HuH-7 (cell line): ENCODE data around the gene TSPY10.
"Not testable (repeated sequence)": the region's sequence is repeated elsewhere in the genome, so short reads cannot be mapped to it uniquely, and the experiment has no call there.

Experiments
- DNase-seq: peaks from one replicate; pipeline ENCODE4 v3.0.0; 2011; ENCODE audit warnings: low spot score

The TSPY10 gene

DNA sequence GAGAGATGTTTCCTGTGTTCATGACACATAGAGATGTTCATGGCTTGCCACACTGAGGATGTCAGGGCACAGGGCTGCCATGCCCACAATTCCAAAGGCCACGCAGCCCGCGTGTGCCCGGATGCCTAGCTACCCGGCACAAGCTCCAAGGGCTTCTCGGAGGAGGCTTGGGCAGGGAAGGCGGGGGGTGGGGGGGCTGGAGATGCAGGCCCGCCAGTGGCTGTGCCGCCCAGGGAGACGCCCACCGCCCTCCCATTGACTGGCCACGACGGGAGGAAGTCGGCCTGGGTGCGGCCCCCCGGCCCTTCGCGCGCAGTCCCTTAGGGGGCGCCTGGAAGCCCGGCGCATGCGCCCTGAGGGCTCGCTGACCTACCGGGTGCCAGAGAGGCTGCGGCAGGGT, at the start of gene TSPY10:
Gene TSPY10, plus strand, starts transcription at position 301 of the 400 bp plus-strand sequence. Its CDS starts 46 bp downstream, at position 347.
- DNase-seq: not testable (repeated sequence)

DNA sequence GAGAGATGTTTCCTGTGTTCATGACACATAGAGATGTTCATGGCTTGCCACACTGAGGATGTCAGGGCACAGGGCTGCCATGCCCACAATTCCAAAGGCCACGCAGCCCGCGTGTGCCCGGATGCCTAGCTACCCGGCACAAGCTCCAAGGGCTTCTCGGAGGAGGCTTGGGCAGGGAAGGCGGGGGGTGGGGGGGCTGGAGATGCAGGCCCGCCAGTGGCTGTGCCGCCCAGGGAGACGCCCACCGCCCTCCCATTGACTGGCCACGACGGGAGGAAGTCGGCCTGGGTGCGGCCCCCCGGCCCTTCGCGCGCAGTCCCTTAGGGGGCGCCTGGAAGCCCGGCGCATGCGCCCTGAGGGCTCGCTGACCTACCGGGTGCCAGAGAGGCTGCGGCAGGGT, 40.7 kb upstream of the TSPY10 start, which contains the start of gene TSPY9:
Gene TSPY9, plus strand, starts transcription at position 301 of the 400 bp plus-strand sequence. Its CDS starts 46 bp downstream, at position 347.
- not testable (repeated sequence) for DNase-seq

DNA sequence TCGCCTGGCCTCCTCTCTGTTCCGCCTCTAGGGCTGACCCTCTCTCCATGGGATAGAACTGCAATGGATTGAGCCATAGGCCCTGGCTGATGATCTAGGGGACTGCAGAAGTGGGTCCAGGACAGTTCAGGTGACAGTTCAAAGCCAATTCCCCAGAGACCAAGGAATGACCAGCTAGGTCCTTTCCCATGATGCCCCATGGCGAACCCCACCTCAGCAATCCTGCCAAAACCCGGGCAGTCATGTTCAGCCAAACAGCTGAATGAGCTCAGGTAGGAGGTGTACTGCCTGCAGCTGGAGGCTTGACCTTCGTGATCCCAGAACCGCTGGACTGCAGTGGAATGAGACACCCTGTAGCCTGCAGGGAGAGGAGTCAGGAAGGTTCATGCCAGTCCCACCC, 23.3 kb upstream of the TSPY10 start:
- not testable (repeated sequence) for DNase-seq

DNA sequence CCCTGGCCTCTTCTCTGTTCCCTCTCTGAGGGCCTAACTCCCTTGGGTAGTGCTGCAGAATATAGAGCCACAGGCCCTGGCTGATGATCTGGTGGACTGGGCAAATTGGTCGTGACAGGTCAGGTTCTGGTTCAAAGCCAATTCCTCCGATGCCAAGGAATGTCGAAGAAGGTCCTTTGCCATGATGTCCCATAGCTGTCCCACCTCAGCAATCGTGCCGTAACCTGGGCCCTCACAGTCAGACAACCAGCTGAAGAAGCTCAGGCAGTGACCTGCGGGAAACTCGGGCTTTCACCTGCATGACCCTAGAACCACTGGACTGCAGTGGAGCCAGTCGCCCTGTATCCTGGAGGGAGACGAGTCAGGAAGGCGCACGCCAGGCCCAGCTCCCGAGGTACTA, 11.4 kb upstream of the TSPY10 start:
- not testable (repeated sequence) for DNase-seq
